GM12878 (cell line): Measurements from ENCODE around the gene NPLOC4. TPM values are rescaled to one million over a fixed set of nuclear protein-coding genes. Genes with fewer than 3 reads are reported as not detected.
A peak's percentile ranks its signal among the peaks of the same experiment; 100 is the strongest.

Experiments used
- CREM ChIP-seq: IDR thresholded peaks from 2 replicates; pipeline ENCODE4 v1.6.1; 2014; ENCODE audit warnings: antibody characterized with exemption, low read depth
- EGR1 ChIP-seq, 2 experiments: IDR thresholded peaks; 1 replicate in 1 of 2; 2 replicates in 1 of 2; pipeline ENCODE4 v1.6.1; 2011 to 2012; ENCODE audit warnings: low read depth in 2 of 2, low read length in 2 of 2, borderline replicate concordance in 1 of 2, mild to moderate bottlenecking in 1 of 2, moderate library complexity in 1 of 2
- ETV6 ChIP-seq, 2 experiments: fragments of 450-650 bp in 1 of 2; IDR thresholded peaks in 1 of 2; conservative IDR thresholded peaks in 1 of 2; 2 replicates each; pipeline ENCODE4 v1.6.1; 2014; ENCODE audit warnings: antibody characterized with exemption in 1 of 2, borderline replicate concordance in 1 of 2, low read depth in 1 of 2, mild to moderate bottlenecking in 1 of 2, moderate library complexity in 1 of 2
- RFX5 ChIP-seq: IDR thresholded peaks from 2 replicates; pipeline ENCODE4 v1.6.1; 2011; ENCODE audit warnings: low read depth, low read length, improper control_type of control experiment
- SREBF2 ChIP-seq: IDR thresholded peaks from 2 replicates; pipeline ENCODE4 v1.6.1; 2012; ENCODE audit warnings: mild to moderate bottlenecking, low read length
- STAT3 ChIP-seq: IDR thresholded peaks from 2 replicates; pipeline ENCODE4 v1.6.1; 2011; ENCODE audit warnings: low read depth, low read length, improper control_type of control experiment
- polyA plus RNA-seq, 11 experiments: library from polyadenylated mRNA; depleted of rRNA in 4 of 11; unstranded in 6 of 11; stranded (reverse) in 5 of 11; fragments of >200 nt; fragmentation: Nextera tagmentation in 4 of 11; fragmentation: Illumina TruSeq in 1 of 11; extraction: Ambion mirVana in 4 of 11; extraction: Trizol in 1 of 11; gene quantifications; 1 replicate in 1 of 11; 2 replicates in 10 of 11; pipeline versions ENCODE4 v1.2.1 to v1.2.3, GENCODE V29; 2011 to 2016; ENCODE audit warnings: inconsistent platforms in 2 of 11, missing spikeins in 2 of 11, low read depth in 1 of 11
- total RNA-seq, 4 experiments: library from RNA; depleted of rRNA in 3 of 4; stranded (reverse); fragments of >200 nt in 3 of 4; fragmentation: Illumina TruSeq in 1 of 4; extraction: Trizol in 1 of 4; gene quantifications; 2 replicates each; pipeline versions ENCODE4 v1.2.1 to v1.2.3, GENCODE V29; 2013 to 2021
- TF ChIP-seq, protein P1 (sequence below): fragments of 450-650 bp; formaldehyde crosslinking; IDR thresholded peaks from 2 replicates; pipeline ENCODE4 v1.4.0; 2022; ENCODE audit warnings: mild to moderate bottlenecking, moderate library complexity
- TF ChIP-seq, protein P2 (sequence below): IDR thresholded peaks from 2 replicates; pipeline ENCODE4 v1.6.1; 2012; ENCODE audit warnings: mild to moderate bottlenecking, low read depth, low read length
- TF ChIP-seq, protein P3 (sequence below): fragments of 150-350 bp; IDR thresholded peaks from 2 replicates; pipeline ENCODE4 v1.6.1; 2016; ENCODE audit warnings: low read depth, low read length
- TF ChIP-seq, protein P4 (sequence below): fragments of 450-650 bp; IDR thresholded peaks from 2 replicates; pipeline ENCODE4 v1.6.1; 2018; ENCODE audit warnings: borderline replicate concordance, mild to moderate bottlenecking; ENCODE audit not compliant: partially characterized antibody
- TF ChIP-seq, protein P5 (sequence below): fragments of 450-650 bp; IDR thresholded peaks from 2 replicates; pipeline ENCODE4 v1.6.1; 2018; ENCODE audit warnings: mild to moderate bottlenecking, low read depth, moderate library complexity; ENCODE audit not compliant: partially characterized antibody

Gene NPLOC4
- total and polyA plus RNA-seq, 10 of the 15 experiments (the other 5 are each of a cell fraction or from before 2014, with no cell fraction given) = 1.5 to 83.7 (median 45.8) TPM

DNA sequence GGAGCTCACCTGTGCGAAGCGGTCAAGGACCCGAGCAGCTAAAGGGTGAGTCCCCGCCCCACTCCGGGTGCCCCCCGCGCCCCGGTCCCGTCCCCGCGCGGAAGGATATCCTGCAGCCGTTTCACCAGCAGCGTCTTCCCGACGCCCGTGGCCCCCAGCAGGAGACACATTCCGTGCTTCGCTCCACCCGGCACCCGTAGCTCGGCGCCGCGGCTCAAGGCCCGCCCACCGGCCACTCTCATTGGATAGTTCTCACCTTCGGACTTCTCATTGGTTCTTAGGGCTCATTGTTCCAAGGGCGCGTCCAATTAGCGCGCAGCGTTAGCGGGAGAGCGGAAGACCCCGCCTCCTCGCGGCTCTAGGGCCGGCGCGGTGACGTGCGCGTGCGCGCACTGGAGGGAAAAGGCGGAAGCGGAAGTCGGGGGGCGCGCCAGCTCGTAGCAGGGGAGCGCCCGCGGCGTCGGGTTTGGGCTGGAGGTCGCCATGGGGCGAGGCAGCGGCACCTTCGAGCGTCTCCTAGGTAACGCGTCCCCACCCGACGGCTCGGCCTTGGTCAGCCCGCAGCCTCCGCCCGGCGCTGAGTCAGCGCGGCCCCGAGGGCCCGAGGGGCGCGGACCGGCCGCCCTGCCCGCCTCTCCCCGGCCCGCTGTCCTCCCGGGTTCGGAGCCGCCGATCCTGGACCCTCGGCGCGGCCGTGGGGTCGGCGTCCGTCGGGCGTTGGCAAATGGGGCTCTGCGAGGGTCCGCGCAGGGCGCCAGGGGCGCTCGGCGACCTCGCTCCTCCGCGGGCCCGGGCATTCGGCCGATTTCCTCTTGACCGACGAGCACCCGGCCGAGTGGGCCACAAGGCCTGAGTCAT is 46.9 kb upstream of the NPLOC4 start, which contains the start of the genes ARL16 and HGS (continued):
- TF ChIP-seq, protein P1, sequence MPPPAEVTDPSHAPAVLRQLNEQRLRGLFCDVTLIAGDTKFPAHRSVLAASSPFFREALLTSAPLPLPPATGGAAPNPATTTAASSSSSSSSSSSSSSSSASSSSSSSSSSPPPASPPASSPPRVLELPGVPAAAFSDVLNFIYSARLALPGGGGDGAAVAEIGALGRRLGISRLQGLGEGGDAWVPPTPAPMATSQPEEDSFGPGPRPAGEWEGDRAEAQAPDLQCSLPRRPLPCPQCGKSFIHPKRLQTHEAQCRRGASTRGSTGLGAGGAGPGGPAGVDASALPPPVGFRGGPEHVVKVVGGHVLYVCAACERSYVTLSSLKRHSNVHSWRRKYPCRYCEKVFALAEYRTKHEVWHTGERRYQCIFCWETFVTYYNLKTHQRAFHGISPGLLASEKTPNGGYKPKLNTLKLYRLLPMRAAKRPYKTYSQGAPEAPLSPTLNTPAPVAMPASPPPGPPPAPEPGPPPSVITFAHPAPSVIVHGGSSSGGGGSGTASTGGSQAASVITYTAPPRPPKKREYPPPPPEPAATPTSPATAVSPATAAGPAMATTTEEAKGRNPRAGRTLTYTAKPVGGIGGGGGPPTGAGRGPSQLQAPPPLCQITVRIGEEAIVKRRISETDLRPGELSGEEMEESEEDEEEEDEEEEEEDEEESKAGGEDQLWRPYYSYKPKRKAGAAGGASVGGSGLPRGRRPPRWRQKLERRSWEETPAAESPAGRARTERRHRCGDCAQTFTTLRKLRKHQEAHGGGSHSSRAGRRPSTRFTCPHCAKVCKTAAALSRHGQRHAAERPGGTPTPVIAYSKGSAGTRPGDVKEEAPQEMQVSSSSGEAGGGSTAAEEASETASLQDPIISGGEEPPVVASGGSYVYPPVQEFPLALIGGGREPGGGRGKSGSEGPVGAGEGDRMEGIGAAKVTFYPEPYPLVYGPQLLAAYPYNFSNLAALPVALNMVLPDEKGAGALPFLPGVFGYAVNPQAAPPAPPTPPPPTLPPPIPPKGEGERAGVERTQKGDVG (CRISPR knock-in tag) = no peak
- TF ChIP-seq STAT3 = no peak
- peak; percentile 77 for TF ChIP-seq CREM
- no peak for TF ChIP-seq ETV6 (conservative IDR thresholded peaks at IDR 0.05 in 1 of 2, IDR thresholded peaks at IDR 0.05 in 1 of 2; ENCODE audit: borderline replicate concordance in 1 of 2, low read depth in 1 of 2)
- TF ChIP-seq, protein P2, sequence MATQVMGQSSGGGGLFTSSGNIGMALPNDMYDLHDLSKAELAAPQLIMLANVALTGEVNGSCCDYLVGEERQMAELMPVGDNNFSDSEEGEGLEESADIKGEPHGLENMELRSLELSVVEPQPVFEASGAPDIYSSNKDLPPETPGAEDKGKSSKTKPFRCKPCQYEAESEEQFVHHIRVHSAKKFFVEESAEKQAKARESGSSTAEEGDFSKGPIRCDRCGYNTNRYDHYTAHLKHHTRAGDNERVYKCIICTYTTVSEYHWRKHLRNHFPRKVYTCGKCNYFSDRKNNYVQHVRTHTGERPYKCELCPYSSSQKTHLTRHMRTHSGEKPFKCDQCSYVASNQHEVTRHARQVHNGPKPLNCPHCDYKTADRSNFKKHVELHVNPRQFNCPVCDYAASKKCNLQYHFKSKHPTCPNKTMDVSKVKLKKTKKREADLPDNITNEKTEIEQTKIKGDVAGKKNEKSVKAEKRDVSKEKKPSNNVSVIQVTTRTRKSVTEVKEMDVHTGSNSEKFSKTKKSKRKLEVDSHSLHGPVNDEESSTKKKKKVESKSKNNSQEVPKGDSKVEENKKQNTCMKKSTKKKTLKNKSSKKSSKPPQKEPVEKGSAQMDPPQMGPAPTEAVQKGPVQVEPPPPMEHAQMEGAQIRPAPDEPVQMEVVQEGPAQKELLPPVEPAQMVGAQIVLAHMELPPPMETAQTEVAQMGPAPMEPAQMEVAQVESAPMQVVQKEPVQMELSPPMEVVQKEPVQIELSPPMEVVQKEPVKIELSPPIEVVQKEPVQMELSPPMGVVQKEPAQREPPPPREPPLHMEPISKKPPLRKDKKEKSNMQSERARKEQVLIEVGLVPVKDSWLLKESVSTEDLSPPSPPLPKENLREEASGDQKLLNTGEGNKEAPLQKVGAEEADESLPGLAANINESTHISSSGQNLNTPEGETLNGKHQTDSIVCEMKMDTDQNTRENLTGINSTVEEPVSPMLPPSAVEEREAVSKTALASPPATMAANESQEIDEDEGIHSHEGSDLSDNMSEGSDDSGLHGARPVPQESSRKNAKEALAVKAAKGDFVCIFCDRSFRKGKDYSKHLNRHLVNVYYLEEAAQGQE = no peak
- TF ChIP-seq, protein P3, sequence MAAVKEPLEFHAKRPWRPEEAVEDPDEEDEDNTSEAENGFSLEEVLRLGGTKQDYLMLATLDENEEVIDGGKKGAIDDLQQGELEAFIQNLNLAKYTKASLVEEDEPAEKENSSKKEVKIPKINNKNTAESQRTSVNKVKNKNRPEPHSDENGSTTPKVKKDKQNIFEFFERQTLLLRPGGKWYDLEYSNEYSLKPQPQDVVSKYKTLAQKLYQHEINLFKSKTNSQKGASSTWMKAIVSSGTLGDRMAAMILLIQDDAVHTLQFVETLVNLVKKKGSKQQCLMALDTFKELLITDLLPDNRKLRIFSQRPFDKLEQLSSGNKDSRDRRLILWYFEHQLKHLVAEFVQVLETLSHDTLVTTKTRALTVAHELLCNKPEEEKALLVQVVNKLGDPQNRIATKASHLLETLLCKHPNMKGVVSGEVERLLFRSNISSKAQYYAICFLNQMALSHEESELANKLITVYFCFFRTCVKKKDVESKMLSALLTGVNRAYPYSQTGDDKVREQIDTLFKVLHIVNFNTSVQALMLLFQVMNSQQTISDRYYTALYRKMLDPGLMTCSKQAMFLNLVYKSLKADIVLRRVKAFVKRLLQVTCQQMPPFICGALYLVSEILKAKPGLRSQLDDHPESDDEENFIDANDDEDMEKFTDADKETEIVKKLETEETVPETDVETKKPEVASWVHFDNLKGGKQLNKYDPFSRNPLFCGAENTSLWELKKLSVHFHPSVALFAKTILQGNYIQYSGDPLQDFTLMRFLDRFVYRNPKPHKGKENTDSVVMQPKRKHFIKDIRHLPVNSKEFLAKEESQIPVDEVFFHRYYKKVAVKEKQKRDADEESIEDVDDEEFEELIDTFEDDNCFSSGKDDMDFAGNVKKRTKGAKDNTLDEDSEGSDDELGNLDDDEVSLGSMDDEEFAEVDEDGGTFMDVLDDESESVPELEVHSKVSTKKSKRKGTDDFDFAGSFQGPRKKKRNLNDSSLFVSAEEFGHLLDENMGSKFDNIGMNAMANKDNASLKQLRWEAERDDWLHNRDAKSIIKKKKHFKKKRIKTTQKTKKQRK = peak; percentile 67; the same call in 1 of the 2 replicates
- TF ChIP-seq, protein P4, sequence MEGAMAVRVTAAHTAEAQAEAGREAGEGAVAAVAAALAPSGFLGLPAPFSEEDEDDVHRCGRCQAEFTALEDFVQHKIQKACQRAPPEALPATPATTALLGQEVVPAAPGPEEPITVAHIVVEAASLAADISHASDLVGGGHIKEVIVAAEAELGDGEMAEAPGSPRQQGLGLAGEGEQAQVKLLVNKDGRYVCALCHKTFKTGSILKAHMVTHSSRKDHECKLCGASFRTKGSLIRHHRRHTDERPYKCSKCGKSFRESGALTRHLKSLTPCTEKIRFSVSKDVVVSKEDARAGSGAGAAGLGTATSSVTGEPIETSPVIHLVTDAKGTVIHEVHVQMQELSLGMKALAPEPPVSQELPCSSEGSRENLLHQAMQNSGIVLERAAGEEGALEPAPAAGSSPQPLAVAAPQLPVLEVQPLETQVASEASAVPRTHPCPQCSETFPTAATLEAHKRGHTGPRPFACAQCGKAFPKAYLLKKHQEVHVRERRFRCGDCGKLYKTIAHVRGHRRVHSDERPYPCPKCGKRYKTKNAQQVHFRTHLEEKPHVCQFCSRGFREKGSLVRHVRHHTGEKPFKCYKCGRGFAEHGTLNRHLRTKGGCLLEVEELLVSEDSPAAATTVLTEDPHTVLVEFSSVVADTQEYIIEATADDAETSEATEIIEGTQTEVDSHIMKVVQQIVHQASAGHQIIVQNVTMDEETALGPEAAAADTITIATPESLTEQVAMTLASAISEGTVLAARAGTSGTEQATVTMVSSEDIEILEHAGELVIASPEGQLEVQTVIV = peak; percentile 93
- TF ChIP-seq, protein P5, sequence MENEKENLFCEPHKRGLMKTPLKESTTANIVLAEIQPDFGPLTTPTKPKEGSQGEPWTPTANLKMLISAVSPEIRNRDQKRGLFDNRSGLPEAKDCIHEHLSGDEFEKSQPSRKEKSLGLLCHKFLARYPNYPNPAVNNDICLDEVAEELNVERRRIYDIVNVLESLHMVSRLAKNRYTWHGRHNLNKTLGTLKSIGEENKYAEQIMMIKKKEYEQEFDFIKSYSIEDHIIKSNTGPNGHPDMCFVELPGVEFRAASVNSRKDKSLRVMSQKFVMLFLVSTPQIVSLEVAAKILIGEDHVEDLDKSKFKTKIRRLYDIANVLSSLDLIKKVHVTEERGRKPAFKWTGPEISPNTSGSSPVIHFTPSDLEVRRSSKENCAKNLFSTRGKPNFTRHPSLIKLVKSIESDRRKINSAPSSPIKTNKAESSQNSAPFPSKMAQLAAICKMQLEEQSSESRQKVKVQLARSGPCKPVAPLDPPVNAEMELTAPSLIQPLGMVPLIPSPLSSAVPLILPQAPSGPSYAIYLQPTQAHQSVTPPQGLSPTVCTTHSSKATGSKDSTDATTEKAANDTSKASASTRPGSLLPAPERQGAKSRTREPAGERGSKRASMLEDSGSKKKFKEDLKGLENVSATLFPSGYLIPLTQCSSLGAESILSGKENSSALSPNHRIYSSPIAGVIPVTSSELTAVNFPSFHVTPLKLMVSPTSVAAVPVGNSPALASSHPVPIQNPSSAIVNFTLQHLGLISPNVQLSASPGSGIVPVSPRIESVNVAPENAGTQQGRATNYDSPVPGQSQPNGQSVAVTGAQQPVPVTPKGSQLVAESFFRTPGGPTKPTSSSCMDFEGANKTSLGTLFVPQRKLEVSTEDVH = no peak
- TF ChIP-seq RFX5 = 0 out of 2 replicates have a peak, but pooled peaks have one; percentile 22
- no peak for TF ChIP-seq SREBF2
- TF ChIP-seq EGR1 (IDR thresholded peaks at IDR 0.05; ENCODE audit: borderline replicate concordance in 1 of 2, low read depth in 2 of 2, low read length in 2 of 2) = no peak
